Psoas muscle (tissue), 8 donors: ENCODE results near the gene EIPR1. TPM values are rescaled to one million over a fixed set of nuclear protein-coding genes. Genes with fewer than 3 reads are reported as not detected.

Experiments used
- ATAC-seq, 4 donors: fragments of 200-7000 bp; cut with Tn5 transposase; one replicate each; pipeline ENCODE4 v1.9.1; 2020; ENCODE audit warnings: moderate library complexity in 3 of 4, mild to moderate bottlenecking in 2 of 4
- DNase-seq, 2 donors: peaks; one replicate each; pipeline ENCODE4 v3.0.0-alpha.2; 2020
- H3K27ac ChIP-seq: fragments of 200-600 bp; one replicate; pipeline ENCODE4 v1.8.0; 2022
- H3K27me3 ChIP-seq, 3 donors: fragments of 200-600 bp in 1 of 3; one replicate each; pipeline versions ENCODE4 v1.6.1 to v1.8.0; 2013 to 2022; ENCODE audit warnings: low read length in 2 of 3, mild to moderate bottlenecking in 2 of 3, moderate library complexity in 1 of 3; ENCODE audit not compliant: insufficient read depth in 3 of 3
- H3K36me3 ChIP-seq, 2 donors: fragments of 200-600 bp in 1 of 2; one replicate each; pipeline versions ENCODE4 v1.6.1 to v1.8.0; 2013 to 2022; ENCODE audit warnings: low read depth in 1 of 2, mild to moderate bottlenecking in 1 of 2, moderate library complexity in 1 of 2; ENCODE audit not compliant: insufficient read depth in 1 of 2
- H3K4me1 ChIP-seq: fragments of 200-600 bp; one replicate; pipeline ENCODE4 v1.8.0; 2022
- H3K4me3 ChIP-seq: fragments of 200-600 bp; one replicate; pipeline ENCODE4 v1.8.0; 2022; ENCODE audit warnings: mild to moderate bottlenecking
- H3K9me3 ChIP-seq: fragments of 200-600 bp; one replicate; pipeline ENCODE4 v1.8.0; 2022
- CTCF ChIP-seq: fragments of 200-600 bp; IDR thresholded peaks from one replicate; pipeline ENCODE4 v1.8.0; 2022; ENCODE audit warnings: antibody characterized with exemption
- WGBS, 3 donors: extraction: QIAGEN DNeasy Blood & Tissue Kit; methylation state at CpG; one replicate each; pipeline versions ENCODE4 v1.1.6 to v1.1.7; 2013; 5-methylcytosine and 5-hydroxymethylcytosine counted together
- intact Hi-C, 2 donors: fragments of 100-400 bp; cut with DNase I; formaldehyde crosslinking; loops; one replicate each; pipeline versions ENCODE4 v1.11.0 to v1.14.2; 2022
- polyA plus RNA-seq, 3 donors: library from polyadenylated mRNA; stranded (reverse); fragments of 200-250 nt; gene quantifications; one replicate each; pipeline ENCODE4 v1.2.3, GENCODE V29; 2013
- total RNA-seq, 4 donors: library from RNA; stranded (reverse); fragmentation: NEBNext Ultra II Directional in 2 of 4; extraction: Animal tissue kit (Norgen Biotek cat#: 25700) in 2 of 4; gene quantifications; one replicate each; pipeline versions ENCODE4 v1.2.1 to v1.2.4, GENCODE V29; 2021 to 2023
- donor health status: healthy with polysubstance abuse.
- donor health status: DM: no; HTN: no; CAD: no; lungs with moderate emphysema.
- donor health status: Bipolar disorder and iron deficiency.
- donor health status: healthy.
- donor health status: DM: yes; HTN: yes; CAD: no.
- donor health status: DM: no; HTN: no; CAD: no.
- donor health status: DM: no; HTN: no; CAD: no.
- donor health status: DM: yes; HTN: yes; CAD: no.

EIPR1 gene
- total and polyA plus RNA-seq, 7 donors, result 9.7 to 42.1 (median 12.5) TPM

DNA sequence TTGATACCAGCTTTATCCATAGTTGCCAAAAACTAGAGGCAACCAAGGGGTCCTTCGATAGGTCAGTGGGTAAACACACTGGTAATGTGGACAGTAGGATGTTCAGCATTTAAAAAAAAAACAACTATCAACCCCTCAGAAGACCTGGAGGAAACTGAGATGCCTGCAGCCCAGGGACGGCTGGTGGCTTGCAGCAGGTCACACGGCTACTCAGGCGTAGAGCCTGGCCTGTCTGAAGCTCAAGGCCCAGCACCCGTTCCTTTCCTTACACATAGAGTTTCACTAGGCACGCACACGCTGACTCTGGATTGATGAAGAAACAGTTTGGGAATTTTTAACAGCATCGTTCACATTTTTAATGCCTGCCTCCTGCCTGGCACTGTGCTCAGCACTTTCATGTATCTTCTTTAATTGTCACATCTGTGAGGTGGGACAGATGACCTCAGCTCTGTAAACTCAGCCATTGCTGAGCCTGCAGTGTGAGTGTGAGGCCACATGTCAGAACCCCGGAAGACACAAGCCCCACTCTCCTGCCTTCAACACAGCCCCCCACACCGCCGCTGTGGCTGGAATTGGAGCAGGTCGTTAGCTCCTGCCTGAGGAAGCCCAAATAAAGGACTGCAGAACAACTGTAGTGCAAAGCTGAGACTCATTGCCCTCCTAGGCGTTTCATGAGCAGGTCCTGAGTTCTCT is 42.6 kb upstream of the EIPR1 start:
- Histone ChIP-seq H3K36me3 (peaks cover 3 to 63% of the 10 kb centered on the region in 2 donors), H3K27ac (no peak overlapping the region), H3K4me1 (no peaks in the 10 kb centered on the region), H3K9me3 (no peaks in the 10 kb centered on the region), H3K4me3 (no peak overlapping the region), H3K27me3 (no peaks in the 10 kb centered on the region)
- ATAC-seq (no peak), DNase-seq (no peak)
- intact Hi-C loops, result loop anchor here in 1 of 2 donors (5.0 kb wide), 1 partner anchor 232 kb away; no protein-coding TSS in a partner anchor
- WGBS, 3 donors, result 88 to 91% (median 88%) methylated on average over 12 to 13 of the region's 13 CpGs
- TF ChIP-seq CTCF, result no peak

- Histone ChIP-seq H3K27ac (no peak overlapping the region), H3K9me3 (no peaks in the 10 kb centered on the region), H3K27me3 (no peaks in the 10 kb centered on the region), H3K4me1 (no peaks in the 10 kb centered on the region), H3K36me3 (peaks cover 2 to 52% of the 10 kb centered on the region in 2 donors), H3K4me3 (no peak overlapping the region)
- intact Hi-C loops, result no loop called here
- DNase-seq, result no peak
- ATAC-seq, result no peak
- WGBS, 3 donors, result 83 to 88% (median 87%) methylated on average over 11 of the region's 11 CpGs
- no peak for TF ChIP-seq CTCF
These were observed 41.3 kb upstream of the EIPR1 start for GRCh38 chr2:3418766-3419404.

GRCh38 chr2:3414133-3414860 is 36.7 kb upstream of the EIPR1 start:
- Histone ChIP-seq H3K4me1 (no peaks in the 10 kb centered on the region), H3K27ac (no peak overlapping the region), H3K27me3 (no peaks in the 10 kb centered on the region), H3K9me3 (no peaks in the 10 kb centered on the region), H3K36me3 (peaks cover 0 to 9% of the 10 kb centered on the region in 2 donors), H3K4me3 (no peak overlapping the region)
- no peak for DNase-seq
- intact Hi-C loops, result no loop called here
- no peak for ATAC-seq
- no peak for TF ChIP-seq CTCF
- WGBS, 3 donors, result 84 to 89% (median 88%) methylated on average over 25 of the region's 25 CpGs

- DNase-seq (no peak), ATAC-seq (no peak)
- no peak for TF ChIP-seq CTCF
- H3K9me3 ChIP-seq, result no peaks in the 10 kb centered on the region
- H3K4me1 ChIP-seq, result no peaks in the 10 kb centered on the region
- 93 to 98% (median 97%) methylated on average over 4 of the region's 4 CpGs for WGBS, 3 donors
- H3K36me3 ChIP-seq, result peaks cover 0 to 9% of the 10 kb centered on the region in 2 donors
- no peak overlapping the region for H3K27ac ChIP-seq
- intact Hi-C loops, result no loop called here
- H3K27me3 ChIP-seq, result no peaks in the 10 kb centered on the region
- no peak overlapping the region for H3K4me3 ChIP-seq
These were observed 36.1 kb upstream of the EIPR1 start for GRCh38 chr2:3413697-3414096.
